Measurements from ENCODE around the gene STAB2.

The STAB2 gene

DNA sequence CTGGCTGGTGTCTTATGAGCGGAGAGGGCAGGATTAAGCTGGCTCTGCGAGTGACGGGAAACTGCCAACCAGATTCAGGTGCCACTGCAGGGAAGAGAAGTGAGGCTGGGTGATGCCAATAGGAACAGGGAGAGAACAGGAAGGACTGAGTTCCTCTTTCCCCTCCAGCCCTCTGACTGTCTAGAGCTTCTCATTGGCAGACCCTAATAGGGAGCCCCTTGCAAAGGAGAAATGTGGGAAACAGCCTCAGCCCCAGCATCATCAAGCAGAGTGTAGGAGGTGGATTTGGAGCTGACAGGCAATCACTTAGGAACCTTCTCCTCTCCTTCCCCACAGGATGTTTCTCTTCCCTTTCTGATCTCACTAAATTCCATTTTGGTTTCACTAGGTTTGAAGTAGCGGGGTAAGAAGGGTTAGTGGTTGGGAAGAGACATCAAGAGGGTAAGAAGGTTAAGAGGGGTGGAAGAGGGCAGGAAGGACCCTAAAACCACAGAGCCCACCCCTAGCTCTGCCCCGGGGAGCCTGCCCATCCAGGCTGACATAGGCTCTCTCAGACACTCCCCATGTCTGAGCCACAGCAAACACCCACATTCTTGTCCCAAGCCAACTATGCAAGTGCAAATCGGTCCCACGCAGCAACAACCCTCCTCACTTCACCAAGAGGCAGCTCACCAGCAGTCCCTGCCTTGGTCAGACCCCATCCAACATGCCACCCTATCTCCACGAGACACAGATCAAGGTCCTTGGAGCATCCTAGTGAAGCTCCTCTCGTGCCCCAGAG lies 111.1 kb downstream of the STAB2 start:
- no peak for DNase-seq

GRCh38 chr12:103698752-103699560 lies 111.9 kb downstream of the STAB2 start:
- no peak for DNase-seq

GRCh38 chr12:103705098-103705497 lies 118.0 kb downstream of the STAB2 start:
- no peak for DNase-seq

- no peak for DNase-seq
Measured at GRCh38 chr12:103705927-103706326, 118.9 kb downstream of the STAB2 start.

DNA sequence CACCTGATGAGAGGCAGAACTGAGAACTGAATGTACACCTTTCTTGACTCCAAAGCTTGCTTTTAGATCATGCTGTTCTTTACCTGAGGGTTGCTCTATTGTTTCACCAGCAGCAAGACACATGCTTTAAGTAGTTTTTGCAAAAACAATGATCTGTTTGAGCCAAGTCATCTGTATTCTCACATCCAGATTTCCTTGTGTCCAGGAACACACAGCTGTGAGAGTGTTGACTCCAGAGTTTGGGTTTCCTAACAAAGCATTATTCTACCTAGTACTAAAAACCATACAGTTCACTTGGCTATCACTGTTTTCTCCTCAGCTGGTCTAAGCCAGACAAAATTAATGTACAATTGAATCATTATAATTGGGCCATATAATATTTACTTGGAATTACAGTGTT lies 120.4 kb downstream of the STAB2 start:
- no peak for DNase-seq

DNA sequence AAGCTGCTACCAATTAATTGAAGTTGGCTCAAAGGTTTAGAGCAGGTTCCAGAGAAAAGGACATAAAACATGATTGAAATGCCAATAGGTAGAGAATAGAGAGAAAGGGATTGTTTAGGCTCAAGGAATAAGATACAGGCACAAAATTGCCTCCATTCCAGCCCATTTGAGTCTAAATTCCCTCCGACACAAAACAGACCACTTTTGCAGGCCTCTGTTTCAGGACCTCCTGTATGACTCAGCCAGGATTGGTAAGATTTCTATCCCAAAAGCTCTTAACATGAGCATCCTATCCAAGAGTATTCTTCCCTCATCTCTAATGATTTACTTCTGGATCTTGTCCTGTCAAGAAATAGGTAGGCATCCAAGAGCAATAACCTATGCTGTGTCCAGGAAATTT lies 123.5 kb downstream of the STAB2 start:
- no peak for DNase-seq

DNA sequence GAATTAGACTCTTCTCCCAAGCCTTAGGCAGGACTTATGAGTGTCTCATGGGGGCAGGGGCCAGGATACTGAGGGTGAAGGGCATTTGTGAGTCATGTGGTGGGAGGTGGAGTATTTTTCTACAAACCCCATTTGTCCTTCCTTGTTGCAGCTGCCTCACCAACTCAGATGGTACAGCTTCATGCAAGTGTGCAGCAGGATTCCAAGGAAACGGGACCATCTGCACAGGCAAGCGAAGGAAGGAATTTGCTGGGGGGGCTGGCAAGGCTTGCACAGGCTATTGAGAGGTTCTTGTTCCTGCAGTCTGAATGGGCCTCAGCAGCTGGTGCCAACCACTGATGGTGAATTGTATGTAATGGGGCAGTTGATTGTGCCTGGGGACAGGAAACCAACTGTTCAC lies 125.1 kb downstream of the STAB2 start:
- no peak for DNase-seq

DNA sequence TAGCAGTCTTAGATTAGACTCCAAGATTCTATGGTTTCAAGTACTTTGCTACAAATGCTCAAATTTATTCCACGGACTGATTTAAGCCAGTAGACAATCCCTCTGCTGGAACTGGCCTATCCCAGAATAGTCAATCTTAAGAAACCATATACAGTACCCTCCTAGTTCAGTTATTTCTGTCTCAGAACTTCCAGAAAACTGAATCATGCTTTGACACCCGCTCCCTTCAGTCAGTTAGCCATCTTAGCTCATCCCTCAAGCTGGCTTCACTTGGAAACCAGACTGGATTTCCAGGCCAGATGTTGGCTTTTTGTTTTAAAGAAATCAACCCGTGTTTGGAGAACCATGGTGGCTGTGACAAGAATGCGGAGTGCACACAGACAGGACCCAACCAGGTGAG lies 128.4 kb downstream of the STAB2 start:
- DNase-seq, result no peak

GRCh38 chr12:103716517-103717196 lies 129.6 kb downstream of the STAB2 start:
- no peak for DNase-seq

GRCh38 chr12:103725398-103725797 lies 138.3 kb downstream of the STAB2 start:
- DNase-seq, result no peak

GRCh38 chr12:103727638-103728037 lies 140.6 kb downstream of the STAB2 start:
- DNase-seq, result no peak

- DNase-seq, result no peak
Measured at GRCh38 chr12:103728323-103728722, 141.2 kb downstream of the STAB2 start.

DNA sequence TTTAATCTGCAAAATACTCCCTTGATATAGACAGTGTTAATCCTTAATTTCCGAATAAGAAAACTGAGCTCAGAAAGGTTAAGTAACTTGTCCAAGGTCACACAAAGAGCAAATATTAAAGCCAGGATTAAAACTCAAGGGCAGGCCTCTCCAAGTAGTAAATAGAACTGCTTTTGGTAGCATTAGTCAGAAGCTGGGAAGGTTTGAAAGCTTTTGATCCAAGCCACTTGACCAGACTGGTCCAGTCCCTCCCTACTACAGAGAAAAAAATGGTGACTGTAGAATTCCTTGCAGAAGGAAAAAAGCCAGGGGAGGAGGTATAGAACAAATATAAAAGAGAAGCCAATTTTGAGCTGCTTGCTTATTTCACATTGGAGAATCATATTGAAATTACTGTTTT lies 142.4 kb downstream of the STAB2 start:
- no peak for DNase-seq

GRCh38 chr12:103731539-103731938 lies 144.5 kb downstream of the STAB2 start:
- no peak for DNase-seq

DNA sequence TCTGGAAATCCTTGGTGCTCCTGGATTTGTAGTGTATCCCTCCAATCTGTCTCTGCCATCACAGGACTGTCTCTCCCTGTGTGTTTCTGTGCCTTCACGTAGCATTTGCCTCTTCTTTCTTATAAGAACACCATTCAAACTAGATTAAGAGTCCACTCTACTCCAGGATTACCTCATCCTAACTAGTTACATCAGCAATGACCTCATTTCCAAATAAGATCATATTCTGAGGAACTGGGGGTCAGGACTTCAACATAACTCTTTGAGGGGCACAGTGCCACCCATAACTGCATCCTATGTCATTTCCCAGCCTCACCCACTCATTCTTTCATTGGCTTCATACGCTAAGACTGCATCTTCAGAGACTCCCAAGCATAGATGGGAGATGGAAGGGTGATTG lies 147.8 kb downstream of the STAB2 start:
- DNase-seq, result no peak

- DNase-seq, result no peak
Measured at GRCh38 chr12:103735291-103735690, 148.2 kb downstream of the STAB2 start.

DNA sequence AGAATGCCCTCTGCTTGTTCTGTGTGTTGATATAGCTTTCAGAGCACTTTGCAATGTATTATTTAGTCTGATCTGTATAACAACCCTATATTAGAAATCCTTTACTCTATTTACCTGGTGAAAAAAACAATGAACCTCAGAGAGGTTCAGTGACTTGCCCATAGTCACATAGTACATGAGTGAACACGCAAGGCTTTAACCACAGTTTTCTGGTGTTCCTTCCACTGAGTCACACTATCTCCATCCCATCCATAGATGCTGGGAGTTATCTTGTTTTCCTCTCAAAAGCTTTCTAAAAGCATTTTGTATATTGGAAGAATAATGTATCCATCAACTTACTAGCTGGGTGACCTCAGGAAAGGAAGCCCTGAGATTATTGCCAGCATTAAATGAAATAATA lies 149.5 kb downstream of the STAB2 start:
- no peak for DNase-seq

DNA sequence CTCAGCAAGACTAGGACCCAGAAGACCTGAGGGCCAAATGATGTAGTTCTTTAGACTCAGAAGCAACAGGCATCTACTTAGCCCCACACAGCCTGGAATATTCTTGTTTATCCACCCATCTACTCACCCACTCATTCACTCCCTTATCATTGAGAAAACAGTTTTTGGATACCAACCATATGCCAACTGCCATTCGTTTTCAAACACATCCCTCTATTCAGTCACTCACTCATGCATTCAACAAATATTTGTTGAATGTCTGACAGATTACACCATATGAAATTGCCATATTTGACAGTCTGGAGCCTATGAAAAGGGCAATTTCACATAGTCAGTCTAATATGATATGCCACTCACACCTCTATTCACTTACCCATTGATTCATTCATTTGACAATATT lies 150.8 kb downstream of the STAB2 start:
- no peak for DNase-seq

DNA sequence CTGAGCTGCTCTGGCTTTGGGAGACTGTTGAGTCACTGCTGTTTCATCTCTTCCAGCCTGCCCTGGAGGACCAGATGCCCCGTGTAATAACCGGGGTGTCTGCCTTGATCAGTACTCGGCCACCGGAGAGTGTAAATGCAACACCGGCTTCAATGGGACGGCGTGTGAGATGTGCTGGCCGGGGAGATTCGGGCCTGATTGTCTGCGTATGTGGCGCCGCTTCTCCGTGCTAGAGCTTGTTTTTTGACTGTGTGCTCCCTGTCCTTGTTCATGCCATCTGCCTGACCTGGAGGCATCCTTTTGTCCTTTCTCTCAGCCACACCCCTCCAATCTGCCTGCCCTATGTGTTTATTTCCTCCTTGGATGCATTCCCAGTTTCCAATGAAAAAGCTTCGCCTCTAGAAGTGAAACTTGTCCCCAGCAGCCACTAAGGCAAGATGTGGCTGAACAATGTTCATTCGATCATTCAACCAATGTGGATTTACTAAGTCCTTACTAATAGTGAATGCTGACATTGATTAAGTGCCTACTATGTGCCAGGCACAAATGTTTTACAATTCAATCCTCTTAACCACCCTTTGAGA lies 155.4 kb downstream of the STAB2 start:
- no peak for DNase-seq

GRCh38 chr12:103743788-103744187 lies 156.7 kb downstream of the STAB2 start:
- DNase-seq, result no peak

DNA sequence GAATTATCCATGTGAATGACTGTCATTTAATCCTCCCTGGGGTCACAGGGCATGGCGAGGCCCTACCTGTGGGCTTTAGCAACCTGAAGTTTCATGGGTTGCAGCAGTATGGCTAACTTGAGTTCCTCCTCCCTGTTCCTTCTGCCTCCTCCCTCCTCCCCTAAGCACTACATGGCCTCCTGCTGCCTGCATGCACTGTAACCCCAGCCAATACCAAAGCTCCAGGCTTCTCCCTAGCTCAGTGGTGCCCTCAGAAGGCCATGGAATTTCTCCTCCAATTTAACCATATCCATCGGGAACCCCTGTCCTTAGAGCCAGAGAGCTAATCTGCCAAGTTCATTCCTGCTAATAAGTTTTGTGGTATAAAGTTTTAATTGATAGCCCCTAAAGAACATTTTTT lies 158.9 kb downstream of the STAB2 start:
- DNase-seq, result no peak

DNA sequence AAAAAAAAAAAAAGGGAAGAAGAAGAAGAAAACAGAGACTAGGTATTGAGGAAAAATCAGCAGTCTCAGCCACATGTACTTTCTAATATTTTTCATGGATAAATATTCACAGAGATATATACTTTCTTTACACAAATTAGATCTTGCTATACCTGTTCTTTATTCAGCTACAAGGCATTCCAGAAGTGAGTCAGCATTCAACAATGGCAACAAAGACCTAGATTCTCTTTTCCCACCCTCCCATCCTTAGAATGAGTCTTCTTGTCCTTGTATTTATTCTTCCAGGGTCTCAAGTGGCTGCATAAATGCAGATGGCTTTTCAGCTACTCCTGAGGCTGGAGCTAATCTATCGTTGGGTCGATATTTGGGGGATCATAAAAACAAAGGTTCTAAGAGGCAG lies 160.9 kb downstream of the STAB2 start:
- no peak for DNase-seq

DNA sequence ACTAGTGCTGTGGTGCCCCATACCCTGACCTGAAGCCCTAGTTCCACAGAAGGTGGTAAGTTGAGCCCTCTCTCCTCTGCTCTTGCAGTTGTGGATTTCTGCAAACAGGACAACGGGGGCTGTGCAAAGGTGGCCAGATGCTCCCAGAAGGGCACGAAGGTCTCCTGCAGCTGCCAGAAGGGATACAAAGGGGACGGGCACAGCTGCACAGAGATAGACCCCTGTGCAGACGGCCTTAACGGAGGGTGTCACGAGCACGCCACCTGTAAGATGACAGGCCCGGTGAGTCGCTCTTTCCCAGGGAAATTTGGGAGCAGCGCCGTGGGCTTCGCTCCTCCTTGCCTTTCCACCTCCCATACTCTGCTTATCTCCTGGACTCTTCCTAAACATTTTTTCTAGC lies 161.8 kb downstream of the STAB2 start:
- no peak for DNase-seq

DNA sequence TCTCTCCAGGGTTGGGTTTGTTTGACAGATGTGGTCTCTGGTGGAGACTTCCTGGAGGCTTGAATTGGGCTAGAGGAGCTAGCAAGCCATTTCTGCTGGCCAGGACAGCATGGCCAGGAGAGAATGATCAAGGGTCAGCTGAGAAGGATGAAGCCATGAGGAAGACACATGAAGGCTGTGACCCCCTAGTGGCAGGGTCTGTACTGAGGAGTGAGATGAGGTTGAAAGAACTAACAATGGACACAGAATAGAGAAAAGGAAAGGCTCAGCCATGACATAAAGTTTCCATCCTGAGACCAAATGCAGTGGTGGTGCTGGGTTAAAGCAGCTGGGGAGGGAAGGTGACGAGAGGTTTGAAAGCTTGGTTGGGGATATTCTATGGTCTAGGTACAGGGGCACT lies 164.1 kb downstream of the STAB2 start:
- DNase-seq, result no peak

Data from CD4-positive, alpha-beta T cell treated with Interleukin-4 for 4 hours (primary cell).